Fibroblast of the aortic adventitia (primary cell): ENCODE results near the gene SPOCK3. TPM values are rescaled to one million over a fixed set of nuclear protein-coding genes. Genes with fewer than 3 reads are reported as not detected.
A peak's percentile ranks its signal among the peaks of the same experiment; 100 is the strongest.

Source experiments
- DNase-seq: peaks from one replicate; pipeline ENCODE4 v3.0.0-alpha.2; 2010; ENCODE audit warnings: low read depth
- H3K4me3 ChIP-seq: 2 replicates; pipeline ENCODE4 v1.5.1; 2011; ENCODE audit warnings: low read depth, mild to moderate bottlenecking, control low read depth, low read length, moderate library complexity
- total RNA-seq: library from RNA; depleted of rRNA; stranded (reverse); fragments of >200 nt; gene quantifications from 2 replicates; pipeline ENCODE4 v1.2.3, GENCODE V29; 2012; ENCODE audit warnings: low replicate concordance
- TF ChIP-seq, protein P1 (sequence below): IDR thresholded peaks from 2 replicates; pipeline ENCODE4 v1.5.1; 2011; ENCODE audit warnings: mild to moderate bottlenecking, low read length, control low read depth, inconsistent platforms; ENCODE audit not compliant: insufficient read depth

Gene SPOCK3
- total RNA-seq, 1 donor, result 7.2 TPM

DNA sequence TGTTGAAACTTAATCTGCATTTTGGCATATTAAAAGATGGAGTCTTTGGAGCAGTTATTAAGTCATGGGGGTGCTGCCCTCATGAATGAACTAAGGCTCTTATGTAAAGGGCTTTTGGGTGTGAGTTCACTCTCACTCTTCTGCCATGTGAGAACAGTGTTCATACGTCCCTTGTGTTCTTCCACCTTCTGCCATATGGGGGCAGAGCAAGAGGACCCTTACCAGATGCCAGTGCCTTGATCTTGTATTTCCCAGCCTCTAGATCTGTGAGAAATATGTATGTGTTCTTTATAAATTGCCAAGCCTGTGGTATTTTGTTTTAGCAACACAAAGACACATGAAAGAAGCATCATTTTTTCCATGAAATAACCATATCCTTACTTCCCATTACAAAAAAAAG is 213.9 kb downstream of the SPOCK3 start:
- DNase-seq, result peak; percentile 8
- TF ChIP-seq, protein P1, sequence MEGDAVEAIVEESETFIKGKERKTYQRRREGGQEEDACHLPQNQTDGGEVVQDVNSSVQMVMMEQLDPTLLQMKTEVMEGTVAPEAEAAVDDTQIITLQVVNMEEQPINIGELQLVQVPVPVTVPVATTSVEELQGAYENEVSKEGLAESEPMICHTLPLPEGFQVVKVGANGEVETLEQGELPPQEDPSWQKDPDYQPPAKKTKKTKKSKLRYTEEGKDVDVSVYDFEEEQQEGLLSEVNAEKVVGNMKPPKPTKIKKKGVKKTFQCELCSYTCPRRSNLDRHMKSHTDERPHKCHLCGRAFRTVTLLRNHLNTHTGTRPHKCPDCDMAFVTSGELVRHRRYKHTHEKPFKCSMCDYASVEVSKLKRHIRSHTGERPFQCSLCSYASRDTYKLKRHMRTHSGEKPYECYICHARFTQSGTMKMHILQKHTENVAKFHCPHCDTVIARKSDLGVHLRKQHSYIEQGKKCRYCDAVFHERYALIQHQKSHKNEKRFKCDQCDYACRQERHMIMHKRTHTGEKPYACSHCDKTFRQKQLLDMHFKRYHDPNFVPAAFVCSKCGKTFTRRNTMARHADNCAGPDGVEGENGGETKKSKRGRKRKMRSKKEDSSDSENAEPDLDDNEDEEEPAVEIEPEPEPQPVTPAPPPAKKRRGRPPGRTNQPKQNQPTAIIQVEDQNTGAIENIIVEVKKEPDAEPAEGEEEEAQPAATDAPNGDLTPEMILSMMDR, result peak; percentile 33

DNA sequence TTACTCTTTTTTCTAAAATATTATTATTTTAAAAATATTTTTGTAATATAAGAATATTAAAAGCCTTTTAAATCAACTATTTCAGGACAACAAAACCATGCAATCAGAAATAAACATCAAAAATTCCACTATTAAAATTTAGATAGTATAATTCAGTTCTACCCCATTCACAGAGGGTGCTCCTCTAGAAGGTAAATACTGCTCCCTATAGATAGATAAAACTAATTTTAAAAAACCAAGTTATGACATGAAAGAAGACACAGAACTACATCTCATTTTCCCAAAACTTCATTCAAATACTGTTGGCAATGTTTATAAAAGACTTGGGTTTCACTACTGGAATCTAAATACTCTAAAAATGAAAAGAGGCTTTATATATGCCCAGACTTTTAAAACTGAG is 219.3 kb downstream of the SPOCK3 start:
- no peak for DNase-seq
- no peak overlapping the region for H3K4me3 ChIP-seq
- TF ChIP-seq, protein P1, result no peak

More for the DNA sequence above, 213.9 kb downstream of the SPOCK3 start:
- no peak overlapping the region for H3K4me3 ChIP-seq

DNA sequence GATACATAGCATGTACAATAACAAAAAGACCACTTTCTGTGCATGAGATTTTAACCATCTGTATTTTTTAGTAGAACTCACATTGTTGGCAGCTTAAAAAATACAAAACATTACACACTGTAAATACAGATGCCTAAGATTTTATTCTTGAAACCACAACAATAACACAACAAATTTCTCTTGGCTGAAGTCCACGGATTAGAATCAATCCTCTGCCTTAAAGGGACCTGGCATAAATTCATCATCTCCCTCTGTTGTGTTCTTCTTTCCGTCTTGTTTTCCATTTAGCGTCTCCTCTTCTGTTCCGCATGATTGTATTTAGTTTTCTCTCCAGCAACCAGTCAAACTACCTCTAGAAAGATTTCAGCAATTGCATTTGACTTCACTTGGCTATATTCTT is 231.0 kb downstream of the SPOCK3 start:
- TF ChIP-seq, protein P1, result no peak
- no peak overlapping the region for H3K4me3 ChIP-seq
- no peak for DNase-seq

DNA sequence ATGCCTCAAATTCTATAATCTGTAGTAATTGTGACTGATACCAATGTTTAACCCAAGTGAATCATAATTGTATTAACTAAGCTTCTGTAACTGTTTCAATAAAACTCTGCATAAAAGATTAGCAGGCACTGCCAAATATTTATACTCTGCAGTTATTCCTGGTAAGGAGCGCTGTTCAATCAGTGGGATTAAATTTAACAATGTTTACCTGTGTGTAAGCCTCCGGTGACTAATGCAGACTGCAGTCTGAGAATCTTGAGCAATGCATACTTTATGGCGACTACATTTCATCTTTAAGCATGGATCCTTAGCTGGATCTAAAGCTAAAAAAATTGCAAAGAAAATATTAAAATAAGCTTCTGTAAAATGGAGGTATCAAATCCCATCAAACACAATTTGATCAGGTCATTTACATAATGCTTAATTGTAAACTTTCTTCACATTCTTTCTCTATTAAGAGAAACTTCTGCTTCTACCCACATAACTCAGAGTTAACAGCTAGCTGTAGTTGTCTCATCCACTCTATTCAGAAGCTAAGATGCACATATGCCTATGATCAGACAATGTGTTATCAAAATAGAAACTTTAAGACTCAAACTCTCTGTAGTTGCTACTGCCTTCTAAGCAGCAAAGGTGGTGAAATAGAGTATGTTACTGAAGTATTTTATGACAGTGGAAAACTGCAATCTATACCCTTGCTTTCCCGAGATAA is 234.0 kb downstream of the SPOCK3 start:
- H3K4me3 ChIP-seq, result no peak overlapping the region
- no peak for DNase-seq
- TF ChIP-seq, protein P1, result no peak

DNA sequence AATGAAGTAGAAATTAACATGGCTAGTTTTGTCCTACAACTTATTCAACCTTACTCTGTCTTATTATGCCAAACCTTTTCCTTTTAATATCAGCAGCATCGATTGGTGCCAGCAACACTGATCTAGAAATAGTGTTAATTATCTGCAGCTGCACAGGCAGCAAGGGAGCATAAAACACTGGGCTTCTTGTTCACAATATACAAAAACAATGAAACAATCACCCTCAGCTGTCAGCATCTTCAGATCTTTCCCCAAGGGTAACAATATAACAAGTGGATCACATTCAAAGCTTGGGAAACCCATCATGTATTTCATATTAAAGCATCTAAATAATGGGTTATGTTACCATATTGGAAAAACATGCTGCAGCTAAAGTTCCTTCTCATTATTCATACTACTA is 238.1 kb downstream of the SPOCK3 start:
- no peak overlapping the region for H3K4me3 ChIP-seq
- TF ChIP-seq, protein P1, result no peak
- no peak for DNase-seq

DNA sequence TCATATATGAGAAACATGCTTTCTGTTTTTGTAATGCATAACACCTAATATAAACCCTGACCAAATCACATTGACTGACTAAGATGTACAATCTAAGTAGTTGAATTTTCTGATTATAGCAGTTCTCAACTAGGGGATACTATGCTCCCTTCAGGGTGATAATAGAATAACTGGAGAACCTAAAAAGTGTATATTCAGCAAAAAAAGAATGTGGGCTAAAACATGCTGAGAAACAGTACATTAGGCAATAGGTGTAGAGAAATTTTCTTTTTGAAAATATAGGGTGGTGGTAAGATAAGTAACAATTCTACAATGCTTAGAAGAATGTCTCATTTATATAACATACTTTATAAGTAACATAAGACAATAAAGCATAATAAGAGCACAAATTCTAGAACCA is 239.6 kb downstream of the SPOCK3 start:
- H3K4me3 ChIP-seq, result no peak overlapping the region
- DNase-seq, result no peak

More for the DNA sequence above, 239.6 kb downstream of the SPOCK3 start:
- TF ChIP-seq, protein P1, result no peak
